Thyroid gland (tissue), 4 donors: ENCODE results near the gene MPG.

Experiments used
- POLR2A ChIP-seq, 2 donors: fragments of 450-650 bp; IDR thresholded peaks; one replicate each; pipeline ENCODE4 v1.6.1; 2017; ENCODE audit warnings: antibody characterized with exemption in 2 of 2, mild to moderate bottlenecking in 2 of 2, moderate library complexity in 1 of 2
- TF ChIP-seq, protein P1 (sequence below), 6 experiments: fragments of 200-600 bp in 3 of 6; fragments of 450-650 bp in 3 of 6; sonication (generic) in 3 of 6; IDR thresholded peaks; one replicate each; pipeline ENCODE4 v1.5.1; 2016 to 2019; ENCODE audit warnings: antibody characterized with exemption in 6 of 6, mild to moderate bottlenecking in 2 of 6, inconsistent platforms in 1 of 6, moderate library complexity in 1 of 6

- TF ChIP-seq, protein P1, sequence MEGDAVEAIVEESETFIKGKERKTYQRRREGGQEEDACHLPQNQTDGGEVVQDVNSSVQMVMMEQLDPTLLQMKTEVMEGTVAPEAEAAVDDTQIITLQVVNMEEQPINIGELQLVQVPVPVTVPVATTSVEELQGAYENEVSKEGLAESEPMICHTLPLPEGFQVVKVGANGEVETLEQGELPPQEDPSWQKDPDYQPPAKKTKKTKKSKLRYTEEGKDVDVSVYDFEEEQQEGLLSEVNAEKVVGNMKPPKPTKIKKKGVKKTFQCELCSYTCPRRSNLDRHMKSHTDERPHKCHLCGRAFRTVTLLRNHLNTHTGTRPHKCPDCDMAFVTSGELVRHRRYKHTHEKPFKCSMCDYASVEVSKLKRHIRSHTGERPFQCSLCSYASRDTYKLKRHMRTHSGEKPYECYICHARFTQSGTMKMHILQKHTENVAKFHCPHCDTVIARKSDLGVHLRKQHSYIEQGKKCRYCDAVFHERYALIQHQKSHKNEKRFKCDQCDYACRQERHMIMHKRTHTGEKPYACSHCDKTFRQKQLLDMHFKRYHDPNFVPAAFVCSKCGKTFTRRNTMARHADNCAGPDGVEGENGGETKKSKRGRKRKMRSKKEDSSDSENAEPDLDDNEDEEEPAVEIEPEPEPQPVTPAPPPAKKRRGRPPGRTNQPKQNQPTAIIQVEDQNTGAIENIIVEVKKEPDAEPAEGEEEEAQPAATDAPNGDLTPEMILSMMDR (IDR thresholded peaks at IDR 0.05): no peak
- no peak for TF ChIP-seq POLR2A (IDR thresholded peaks at IDR 0.05)
Observed at GRCh38 chr16:67884-68789, 9.9 kb upstream of the MPG start.
